HT1080 (cell line): ENCODE results near the gene ZNF670. TPM values are rescaled to one million over a fixed set of nuclear protein-coding genes. Genes with fewer than 3 reads are reported as not detected.
"Not testable (repeated sequence)": the region's sequence is repeated elsewhere in the genome, so short reads cannot be mapped to it uniquely, and the experiment has no call there.

Experiments
- DNase-seq: peaks from one replicate; pipeline ENCODE4 v3.0.0-alpha.2; 2015; ENCODE audit warnings: low read depth
- total RNA-seq: library from RNA; depleted of rRNA; stranded (reverse); fragments of >200 nt; shearing (Covaris generic); gene quantifications from 2 replicates; pipeline ENCODE4 v1.2.3, GENCODE V29; 2014; rRNA removed

The ZNF670 gene
- total RNA-seq, 1 experiment from 2014 or later: 3.6 TPM

GRCh38 chr1:247047260-247047659 lies 31.4 kb downstream of the ZNF670 start:
- DNase-seq: no peak

- DNase-seq: no peak
Observed at GRCh38 chr1:247043406-247043805, 35.2 kb downstream of the ZNF670 start.

GRCh38 chr1:247037511-247038320 lies 40.9 kb downstream of the ZNF670 start:
- DNase-seq: no peak

- DNase-seq: not testable (repeated sequence)
Observed at GRCh38 chr1:247032306-247032705, 46.3 kb downstream of the ZNF670 start.

Other genes starting within 250 kb of the ZNF670 start
- gene AHCTF1, start 146.9 kb downstream of the ZNF670 start, total RNA-seq: 28.4 and 30.1 TPM in 2 replicates
- 5.7 and 10.9 TPM in 2 replicates for gene ZNF695, start 70.8 kb downstream of the ZNF670 start, total RNA-seq
- gene ZNF669, start 25.5 kb upstream of the ZNF670 start, total RNA-seq: 6.6 and 8.5 TPM in 2 replicates
- 19.6 and 23.6 TPM in 2 replicates for gene ZNF124, start 93.2 kb upstream of the ZNF670 start, total RNA-seq
- not detected in 2 replicates for gene VN1R5, start 177.3 kb upstream of the ZNF670 start, total RNA-seq